GM10248 (cell line): ENCODE measurements around the gene TIMM21.

Source experiments
- CTCF ChIA-PET: fragments of 300-600 bp; sonication (Branson Sonifier 250); formaldehyde crosslinking; extraction: SDS; loops from one replicate; lab custom pipeline; 2021; ENCODE audit warnings: antibody characterized with exemption; lab: Yijun Ruan, JAX
- POLR2A ChIA-PET: fragments of 350-650 bp; sonication (Branson Sonifier 250); formaldehyde crosslinking; extraction: SDS; loops from one replicate; lab custom pipeline; 2020; ENCODE audit warnings: antibody characterized with exemption; lab: Yijun Ruan, JAX
- DNase-seq: peaks from one replicate; pipeline ENCODE4 v3.0.0; 2012; ENCODE audit errors: extremely low spot score
- TF ChIP-seq, protein P1 (sequence below): IDR thresholded peaks from 2 replicates; pipeline ENCODE4 v1.5.1; 2012; ENCODE audit warnings: mild to moderate bottlenecking, low read depth; ENCODE audit errors: extremely low read depth, missing control alignments, control extremely low read depth

Gene TIMM21

DNA sequence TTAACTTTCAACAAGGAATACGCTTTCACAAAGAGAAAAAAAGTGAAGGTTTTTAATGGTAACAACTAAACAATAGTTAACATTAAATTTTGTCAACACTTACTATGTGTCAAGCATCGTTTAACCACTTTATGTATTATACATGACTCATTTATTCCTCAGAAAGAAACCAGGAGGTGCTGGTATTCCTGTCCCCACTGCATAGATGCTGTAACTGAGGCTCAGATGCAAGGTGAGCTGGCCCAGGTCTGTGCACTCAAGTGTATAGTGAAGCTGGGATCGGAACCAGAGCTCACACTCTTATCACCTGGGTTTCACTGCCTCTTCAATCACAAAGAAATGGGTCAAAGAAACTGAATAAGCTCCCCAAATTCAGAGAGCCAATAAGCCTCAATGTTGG, 17.2 kb upstream of the TIMM21 start:
- POLR2A ChIA-PET: no interaction called here
- TF ChIP-seq, protein P1, sequence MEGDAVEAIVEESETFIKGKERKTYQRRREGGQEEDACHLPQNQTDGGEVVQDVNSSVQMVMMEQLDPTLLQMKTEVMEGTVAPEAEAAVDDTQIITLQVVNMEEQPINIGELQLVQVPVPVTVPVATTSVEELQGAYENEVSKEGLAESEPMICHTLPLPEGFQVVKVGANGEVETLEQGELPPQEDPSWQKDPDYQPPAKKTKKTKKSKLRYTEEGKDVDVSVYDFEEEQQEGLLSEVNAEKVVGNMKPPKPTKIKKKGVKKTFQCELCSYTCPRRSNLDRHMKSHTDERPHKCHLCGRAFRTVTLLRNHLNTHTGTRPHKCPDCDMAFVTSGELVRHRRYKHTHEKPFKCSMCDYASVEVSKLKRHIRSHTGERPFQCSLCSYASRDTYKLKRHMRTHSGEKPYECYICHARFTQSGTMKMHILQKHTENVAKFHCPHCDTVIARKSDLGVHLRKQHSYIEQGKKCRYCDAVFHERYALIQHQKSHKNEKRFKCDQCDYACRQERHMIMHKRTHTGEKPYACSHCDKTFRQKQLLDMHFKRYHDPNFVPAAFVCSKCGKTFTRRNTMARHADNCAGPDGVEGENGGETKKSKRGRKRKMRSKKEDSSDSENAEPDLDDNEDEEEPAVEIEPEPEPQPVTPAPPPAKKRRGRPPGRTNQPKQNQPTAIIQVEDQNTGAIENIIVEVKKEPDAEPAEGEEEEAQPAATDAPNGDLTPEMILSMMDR: no peak
- CTCF ChIA-PET: interaction anchor here (1.0 kb wide), 1 partner anchor 10 kb away, joined by 3 read pairs; no protein-coding TSS in a partner anchor

DNA sequence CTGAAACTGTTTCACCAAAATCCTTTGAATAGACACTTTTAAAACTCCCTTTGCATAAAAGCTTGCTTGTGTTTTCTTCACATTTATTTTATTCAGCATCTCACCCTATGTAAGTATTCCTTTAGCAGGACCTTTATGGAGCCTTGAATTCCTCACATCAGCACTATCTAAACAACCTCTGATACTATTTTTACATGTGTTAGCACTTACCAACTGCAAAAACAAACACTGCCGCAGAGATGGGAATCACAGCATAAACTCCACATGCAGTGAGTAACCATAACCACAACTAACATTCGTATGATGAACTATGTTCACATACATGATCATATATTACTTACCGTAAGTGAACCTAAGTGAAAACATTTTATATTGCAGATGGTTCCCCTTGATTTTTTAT, 16.1 kb upstream of the TIMM21 start:
- DNase-seq: no peak
- TF ChIP-seq, protein P1: no peak
- ChIA-PET POLR2A (no interaction called here), CTCF (interaction anchor here (1.0 kb wide), 1 partner anchor 11 kb away, joined by 3 read pairs; no protein-coding TSS in a partner anchor)

More for the DNA sequence above, 17.2 kb upstream of the TIMM21 start:
- no peak for DNase-seq

DNA sequence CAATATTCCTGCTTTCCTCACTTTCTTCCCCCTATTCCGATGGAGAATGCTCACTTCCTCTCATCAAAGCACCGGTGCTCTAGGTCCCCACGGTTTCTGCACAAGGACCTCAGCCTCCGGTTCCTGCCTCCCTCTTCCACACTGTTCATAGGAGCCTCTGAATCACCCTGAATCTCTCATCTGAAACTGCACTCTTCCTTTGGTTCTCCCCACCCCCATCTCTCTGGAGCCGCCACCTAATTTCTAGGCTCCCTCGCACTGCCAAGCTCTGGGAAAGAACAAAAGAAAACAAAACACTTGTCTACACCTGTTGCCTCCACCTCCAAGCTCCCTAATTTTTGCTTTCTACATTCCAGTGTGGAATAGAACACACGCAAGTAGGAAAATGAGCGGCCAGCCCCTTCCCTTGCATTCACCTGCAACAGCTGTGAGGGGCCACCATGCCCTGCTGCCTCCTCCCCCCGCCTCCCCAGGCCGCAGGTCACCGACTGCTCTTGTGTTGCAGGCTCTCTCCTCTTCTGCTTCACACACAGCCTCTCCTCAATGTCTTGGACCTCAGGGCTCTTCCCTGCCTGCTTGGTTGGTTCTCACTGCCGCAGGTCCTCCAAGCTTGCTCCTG, 10.3 kb upstream of the TIMM21 start:
- POLR2A ChIA-PET: no interaction called here
- TF ChIP-seq, protein P1: no peak
- no peak for DNase-seq
- CTCF ChIA-PET: interaction anchor here (5.5 kb wide), 1 partner anchor 15 kb away, joined by 20 read pairs; no protein-coding TSS in a partner anchor

DNA sequence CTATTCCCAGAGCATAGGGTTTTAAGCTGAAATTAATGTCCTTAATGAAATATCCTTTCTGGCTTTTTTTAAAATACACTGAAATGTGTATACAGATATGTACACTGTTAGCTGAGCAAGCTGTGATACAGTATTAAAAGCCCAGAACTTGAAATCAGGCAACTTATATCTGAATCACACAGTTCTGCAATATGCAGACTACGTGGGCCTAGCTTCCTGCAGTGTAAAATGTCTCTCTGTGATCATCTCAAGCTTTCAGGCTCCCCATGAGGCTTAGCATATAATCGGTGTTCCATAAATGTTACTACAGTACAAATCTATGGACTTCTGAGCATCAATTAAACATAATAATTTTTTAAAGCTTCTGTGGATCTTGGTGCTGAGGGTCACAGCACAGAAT, 8.9 kb upstream of the TIMM21 start:
- POLR2A ChIA-PET: no interaction called here
- DNase-seq: no peak
- CTCF ChIA-PET: interaction anchor here (1.1 to 5.5 kb wide), 4 partner anchors 9 to 23 kb away, joined by 3 to 20 read pairs (median 4); no protein-coding TSS in a partner anchor
- TF ChIP-seq, protein P1: no peak

DNA sequence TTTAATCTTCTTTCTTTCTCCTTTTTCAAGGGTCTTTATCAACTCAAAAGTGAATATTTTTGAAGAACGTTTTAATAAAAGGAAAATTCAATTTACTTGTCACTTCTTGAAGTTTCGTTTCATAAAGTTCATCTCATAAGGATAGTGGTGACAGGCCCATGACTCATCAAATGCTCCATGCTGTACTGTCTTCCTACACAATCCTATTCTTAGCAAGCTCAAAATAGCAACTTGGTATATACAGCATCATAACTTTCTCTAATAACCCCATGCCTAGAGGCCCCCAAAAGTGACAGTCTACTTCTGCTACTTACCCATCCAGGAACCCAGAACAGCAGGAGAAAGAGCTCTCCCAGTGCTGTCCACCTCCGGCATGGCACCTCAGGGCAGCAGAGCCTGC, 8.4 kb upstream of the TIMM21 start:
- TF ChIP-seq, protein P1: no peak
- POLR2A ChIA-PET: no interaction called here
- peak; percentile 38 for DNase-seq
- CTCF ChIA-PET: interaction anchor here (1.2 to 5.5 kb wide), 3 partner anchors 9 to 16 kb away, joined by 3 to 20 read pairs (median 4); no protein-coding TSS in a partner anchor

DNA sequence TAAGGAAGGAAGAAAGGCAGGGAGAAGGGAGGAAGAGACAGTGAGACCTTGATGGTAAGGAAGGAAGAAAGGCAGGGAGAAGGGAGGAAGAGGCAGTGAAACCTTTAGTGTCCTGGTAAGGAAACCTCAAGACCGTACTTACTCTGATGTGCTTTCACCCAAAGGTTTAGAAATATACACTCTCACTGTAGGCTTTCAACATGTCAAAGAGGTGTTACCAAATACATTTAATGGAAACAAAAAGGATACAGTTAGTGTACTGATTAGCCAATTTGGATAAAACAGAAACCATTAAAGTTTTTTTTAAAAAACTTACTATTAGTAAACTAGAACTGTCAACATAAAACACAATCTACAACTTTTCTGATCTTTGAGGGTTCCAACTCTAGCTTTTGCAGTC, 7.7 kb upstream of the TIMM21 start:
- ChIA-PET POLR2A (no interaction called here), CTCF (interaction anchor here (5.5 kb wide), 1 partner anchor 13 kb away, joined by 20 read pairs; no protein-coding TSS in a partner anchor)
- TF ChIP-seq, protein P1: no peak
- DNase-seq: no peak
